GM12801 (cell line): ENCODE results near the gene ERICH6.

ENCODE experiments used
- TF ChIP-seq, protein P1 (sequence below): IDR thresholded peaks from one replicate; pipeline ENCODE4 v1.5.1; 2011; ENCODE audit warnings: control low read depth; ENCODE audit not compliant: insufficient read length; ENCODE audit errors: extremely low read depth

The ERICH6 gene

DNA sequence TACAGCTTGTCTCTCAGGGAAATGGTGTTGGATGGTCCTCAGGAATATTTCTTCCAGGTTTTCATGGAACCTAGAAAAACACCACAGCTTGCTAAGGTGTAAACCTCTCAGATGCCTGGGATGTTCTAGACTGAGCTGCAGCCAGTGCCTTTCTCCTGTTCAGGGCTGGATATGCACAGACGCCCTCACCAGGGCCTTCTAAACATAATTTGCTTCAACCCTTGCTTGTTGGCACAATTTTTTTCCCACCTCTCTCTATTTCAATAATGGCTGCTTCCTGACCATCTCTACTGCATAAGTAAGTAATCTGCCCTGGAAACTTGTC is 31.0 kb upstream of the ERICH6 start:
- TF ChIP-seq, protein P1, sequence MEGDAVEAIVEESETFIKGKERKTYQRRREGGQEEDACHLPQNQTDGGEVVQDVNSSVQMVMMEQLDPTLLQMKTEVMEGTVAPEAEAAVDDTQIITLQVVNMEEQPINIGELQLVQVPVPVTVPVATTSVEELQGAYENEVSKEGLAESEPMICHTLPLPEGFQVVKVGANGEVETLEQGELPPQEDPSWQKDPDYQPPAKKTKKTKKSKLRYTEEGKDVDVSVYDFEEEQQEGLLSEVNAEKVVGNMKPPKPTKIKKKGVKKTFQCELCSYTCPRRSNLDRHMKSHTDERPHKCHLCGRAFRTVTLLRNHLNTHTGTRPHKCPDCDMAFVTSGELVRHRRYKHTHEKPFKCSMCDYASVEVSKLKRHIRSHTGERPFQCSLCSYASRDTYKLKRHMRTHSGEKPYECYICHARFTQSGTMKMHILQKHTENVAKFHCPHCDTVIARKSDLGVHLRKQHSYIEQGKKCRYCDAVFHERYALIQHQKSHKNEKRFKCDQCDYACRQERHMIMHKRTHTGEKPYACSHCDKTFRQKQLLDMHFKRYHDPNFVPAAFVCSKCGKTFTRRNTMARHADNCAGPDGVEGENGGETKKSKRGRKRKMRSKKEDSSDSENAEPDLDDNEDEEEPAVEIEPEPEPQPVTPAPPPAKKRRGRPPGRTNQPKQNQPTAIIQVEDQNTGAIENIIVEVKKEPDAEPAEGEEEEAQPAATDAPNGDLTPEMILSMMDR: no peak

DNA sequence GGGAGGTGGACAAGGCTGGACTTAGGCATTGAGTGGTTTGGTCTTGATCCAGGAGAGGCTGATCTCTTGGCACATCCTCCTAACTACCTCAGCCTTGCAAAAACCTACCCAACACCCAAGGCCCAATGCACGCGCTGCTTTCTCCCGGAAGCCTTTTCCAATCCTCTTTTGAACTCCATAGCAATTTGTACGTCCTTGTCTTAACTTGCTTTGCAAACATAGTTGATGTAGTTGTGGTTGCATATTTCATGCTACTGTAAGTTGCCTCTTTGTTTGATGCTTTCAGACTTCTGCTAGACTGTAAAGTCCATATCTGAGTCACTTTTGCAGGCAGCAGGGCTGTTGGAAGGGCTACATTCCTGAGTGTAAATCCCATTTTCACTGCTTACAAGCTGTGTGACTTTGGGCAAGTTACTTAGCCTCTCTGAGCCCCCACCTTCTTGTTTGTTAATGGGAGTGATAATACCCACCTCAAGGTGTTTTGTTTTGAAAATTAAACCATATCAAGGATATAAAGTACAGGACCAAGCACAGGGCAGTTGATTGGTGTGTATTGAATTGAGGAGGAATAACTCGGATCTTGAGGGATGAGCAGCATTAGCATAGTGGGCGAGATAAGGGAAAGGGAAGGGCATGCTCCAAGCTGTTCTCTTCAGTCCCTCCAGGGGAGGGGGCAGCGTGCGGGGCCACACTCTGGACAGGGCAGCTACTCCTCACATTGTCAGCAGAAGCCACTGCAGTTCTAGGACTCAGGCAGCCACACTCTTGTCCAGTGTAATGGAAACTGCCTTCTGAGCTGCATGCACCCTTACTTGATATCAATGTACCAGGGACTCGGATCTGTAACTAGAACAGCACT is 30.4 kb upstream of the ERICH6 start:
- TF ChIP-seq, protein P1: no peak

DNA sequence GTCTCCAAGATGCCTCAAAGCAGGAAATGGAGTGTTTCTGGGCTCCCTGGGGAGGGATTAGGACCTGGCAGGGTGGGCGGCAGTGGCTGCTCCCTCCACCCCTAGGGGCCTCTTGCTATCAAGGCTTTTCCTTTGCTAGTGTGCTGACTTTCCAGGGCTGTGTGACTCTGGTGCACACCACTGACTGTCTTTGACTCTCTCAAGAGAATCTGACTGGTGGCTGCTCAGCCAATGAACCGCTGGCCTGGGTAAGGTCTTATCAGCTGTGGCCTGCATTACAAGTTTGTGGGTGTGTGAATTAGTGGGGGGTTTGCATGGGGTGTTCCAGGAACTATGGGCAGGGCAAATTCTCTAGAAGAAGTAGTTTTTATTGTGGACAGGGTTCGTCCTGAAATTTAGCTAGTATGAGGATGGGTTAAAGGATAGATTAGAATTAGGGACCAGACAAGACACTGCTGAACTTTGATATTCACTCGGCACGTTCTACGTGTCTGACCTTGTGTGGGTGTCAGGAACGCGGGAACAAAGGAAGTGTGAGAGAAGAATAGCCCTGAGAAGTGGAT is 29.7 kb upstream of the ERICH6 start:
- TF ChIP-seq, protein P1: no peak

DNA sequence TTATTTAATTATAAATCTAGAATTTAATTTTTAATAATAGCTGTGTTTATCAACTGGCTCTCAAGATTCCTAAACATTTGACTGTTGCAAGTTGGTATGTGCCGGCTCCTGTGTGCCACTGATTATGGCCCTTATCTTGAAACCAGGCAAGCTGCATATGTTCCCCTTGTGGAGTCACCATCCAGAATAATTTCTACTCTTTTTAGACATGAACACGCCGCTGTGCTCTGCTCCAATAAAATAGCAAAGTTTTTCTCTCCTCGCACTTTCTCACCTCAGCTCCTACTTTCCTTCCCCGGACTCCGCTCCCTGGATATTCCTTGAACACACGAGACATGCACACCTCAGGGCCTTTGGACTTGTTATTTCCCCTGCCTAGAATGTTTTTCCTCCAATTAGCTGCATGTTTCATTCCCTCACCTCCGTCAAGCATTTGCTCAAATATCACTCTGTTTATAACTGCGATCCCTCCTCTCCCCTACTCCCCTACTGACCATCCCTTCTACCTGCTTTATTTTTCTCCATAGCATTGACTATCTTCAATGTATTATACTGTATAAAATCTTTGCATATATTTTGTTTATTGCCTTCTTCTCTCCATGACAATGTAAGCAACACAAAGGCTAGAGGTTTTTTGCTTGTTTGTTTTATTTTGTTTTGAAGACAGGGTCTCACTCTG is 26.1 kb upstream of the ERICH6 start:
- TF ChIP-seq, protein P1: no peak

DNA sequence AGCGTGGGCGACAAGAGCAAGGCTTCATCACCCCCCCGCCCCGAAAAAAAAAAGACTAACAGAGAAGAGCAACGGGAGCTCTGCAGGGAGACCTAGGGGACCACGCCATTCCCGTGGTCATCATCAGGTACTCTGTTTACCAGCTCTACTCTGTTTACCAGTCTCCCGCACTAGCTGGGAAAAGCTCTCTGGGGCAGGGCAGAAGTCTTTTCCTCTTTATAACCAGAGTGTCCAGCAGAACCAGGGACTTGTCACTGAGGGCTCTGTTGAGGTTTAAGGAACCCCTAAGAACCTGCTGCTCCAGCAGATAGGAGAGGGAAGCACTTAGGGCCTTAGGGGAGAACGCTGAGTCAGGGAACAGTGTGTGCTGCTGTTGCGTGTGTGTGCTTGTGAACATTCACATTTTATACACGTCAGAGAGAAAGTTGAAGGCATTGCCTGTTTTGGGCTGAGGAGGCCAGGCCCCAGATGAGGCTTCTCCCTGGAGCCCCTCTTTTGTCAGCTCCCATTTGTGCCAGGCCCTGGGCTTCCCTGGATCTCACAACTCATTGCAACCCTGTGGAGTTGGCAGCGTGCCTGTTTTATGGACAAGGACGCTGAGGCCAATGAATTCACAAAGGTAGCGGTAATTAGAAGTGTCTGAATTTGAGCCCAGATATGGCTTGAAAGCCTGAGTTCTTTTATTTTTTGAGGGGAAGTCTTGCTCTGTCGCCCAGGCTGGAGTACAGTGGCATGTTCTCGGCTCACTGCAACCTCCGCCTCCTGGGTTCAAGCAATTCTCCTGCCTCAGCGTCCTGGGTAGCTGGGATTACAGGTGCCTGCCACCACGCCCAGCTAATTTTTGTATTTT is 24.2 kb upstream of the ERICH6 start:
- TF ChIP-seq, protein P1: no peak

DNA sequence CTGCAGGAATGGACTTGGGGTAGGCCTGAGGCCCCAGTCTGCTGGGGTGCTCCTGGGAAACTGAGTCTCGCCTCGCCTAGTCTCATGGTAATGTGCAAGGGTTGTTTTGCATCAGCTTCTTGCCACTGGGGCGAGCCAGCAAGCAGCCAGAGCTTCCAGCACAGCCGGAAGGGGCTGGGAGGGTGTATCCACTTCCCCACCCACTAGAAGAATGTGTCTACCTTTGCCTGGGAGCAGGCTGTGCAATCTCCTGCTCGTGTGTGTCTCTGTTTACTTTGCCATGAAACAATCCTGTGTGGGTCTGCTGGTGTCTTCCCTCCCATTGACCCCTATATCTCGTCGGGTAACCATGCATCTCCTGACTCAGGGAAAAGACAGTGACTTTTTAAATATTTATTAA is 21.8 kb upstream of the ERICH6 start:
- TF ChIP-seq, protein P1: no peak

DNA sequence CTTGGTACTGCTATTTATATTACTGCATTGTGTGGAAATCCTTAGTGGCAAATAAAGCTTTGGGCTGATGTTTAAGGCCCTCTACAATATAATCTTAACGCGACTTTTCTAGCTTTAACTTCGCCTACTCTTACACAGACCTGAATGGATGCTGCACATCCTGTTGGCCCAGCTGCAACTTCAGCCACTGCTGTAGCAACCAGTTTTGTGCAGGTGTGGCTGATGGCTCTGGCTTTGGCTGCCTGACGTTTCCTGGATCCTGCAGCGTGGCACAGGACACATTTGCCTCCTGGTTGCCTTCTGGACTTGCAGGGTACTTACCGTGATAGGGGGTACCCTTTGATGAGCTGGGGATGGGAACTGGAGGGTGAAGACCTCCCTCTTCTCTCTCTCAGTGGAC is 20.2 kb upstream of the ERICH6 start:
- TF ChIP-seq, protein P1: no peak
